AG04450 (cell line): ENCODE results near the gene GPS2. TPM values are rescaled to one million over a fixed set of nuclear protein-coding genes. Genes with fewer than 3 reads are reported as not detected.

ENCODE experiments used
- CTCF ChIA-PET: fragments of 300-600, 350-600 bp; formaldehyde crosslinking; extraction: SDS; loops from one replicate; lab custom pipeline; 2022; ENCODE audit warnings: antibody characterized with exemption, inconsistent platforms; lab: Charles Lee
- POLR2A ChIA-PET: fragments of 350-600 bp; formaldehyde crosslinking; extraction: SDS; loops from one replicate; lab custom pipeline; 2021; ENCODE audit warnings: antibody characterized with exemption, inconsistent platforms; lab: Yijun Ruan, JAX
- DNase-seq: peaks from one replicate; pipeline ENCODE4 v3.0.0-alpha.2; 2011; ENCODE audit warnings: low read depth, low spot score
- H3K27ac ChIP-seq: one replicate; pipeline ENCODE4 v1.5.1; 2012; ENCODE audit warnings: low read depth, low read length, control low read depth
- H3K27me3 ChIP-seq: one replicate; pipeline ENCODE4 v1.6.0; 2012; ENCODE audit warnings: low read length; ENCODE audit not compliant: control insufficient read depth, insufficient read depth
- H3K4me3 ChIP-seq: 2 replicates; pipeline ENCODE4 v1.5.1; 2011; ENCODE audit warnings: mild to moderate bottlenecking, low read depth, low read length, control low read depth
- H3K9me3 ChIP-seq: 2 replicates; pipeline ENCODE4 v1.5.1; 2012; ENCODE audit warnings: low read length; ENCODE audit not compliant: control insufficient read depth, insufficient read depth
- CTCF ChIP-seq: IDR thresholded peaks from 2 replicates; pipeline ENCODE4 v1.5.1; 2011; ENCODE audit warnings: low read depth, low read length, control low read depth, inconsistent platforms
- polyA plus RNA-seq: library from polyadenylated mRNA; depleted of rRNA; stranded (reverse); fragments of >200 nt; gene quantifications from 2 replicates; pipeline ENCODE4 v1.2.3, GENCODE V29; 2011

The GPS2 gene
- polyA plus RNA-seq, 1 experiment = 22.2 TPM

- no peak overlapping the region for H3K4me3 ChIP-seq
- H3K9me3 ChIP-seq = no peaks in the 10 kb centered on the region; the same call in 1 of the 2 replicates
- TF ChIP-seq CTCF = no peak
- ChIA-PET POLR2A (no interaction called here), CTCF (interaction anchor here (0.6 to 1.0 kb wide), 5 partner anchors 9 to 303 kb away, joined by 3 to 11 read pairs (median 3); no protein-coding TSS in a partner anchor)
- H3K27me3 ChIP-seq = peaks cover 3% of the 10 kb centered on the region
- no peak for DNase-seq
- no peak overlapping the region for H3K27ac ChIP-seq
Observed at GRCh38 chr17:7348478-7349242, 33.5 kb upstream of the GPS2 start.

- Histone ChIP-seq H3K27me3 (peaks cover 4% of the 10 kb centered on the region), H3K27ac (no peak overlapping the region), H3K4me3 (no peak overlapping the region), H3K9me3 (no peaks in the 10 kb centered on the region; the same call in 1 of the 2 replicates)
- no peak for TF ChIP-seq CTCF
- CTCF ChIA-PET = interaction anchor here (0.6 to 1.0 kb wide), 3 partner anchors 8 to 213 kb away, joined by 3 to 11 read pairs (median 3); no protein-coding TSS in a partner anchor
- no peak for DNase-seq
- POLR2A ChIA-PET = no interaction called here
Observed at GRCh38 chr17:7347630-7348477, 32.7 kb upstream of the GPS2 start.

- Histone ChIP-seq H3K9me3 (no peaks in the 10 kb centered on the region; the same call in 1 of the 2 replicates), H3K27ac (no peak overlapping the region), H3K27me3 (peaks cover 4% of the 10 kb centered on the region), H3K4me3 (no peak overlapping the region)
- no peak for TF ChIP-seq CTCF
- CTCF ChIA-PET = interaction anchor here (0.7 to 2.1 kb wide), 4 partner anchors 9 to 213 kb away, joined by 4 to 12 read pairs (median 6); partner anchors contain the start of genes ACAP1 and SLC2A4
- POLR2A ChIA-PET = no interaction called here
- no peak for DNase-seq
Observed at GRCh38 chr17:7346761-7347614, 31.8 kb upstream of the GPS2 start.

GRCh38 chr17:7343250-7343649 lies 28.1 kb upstream of the GPS2 start:
- no peak overlapping the region for H3K27ac ChIP-seq
- H3K4me3 ChIP-seq = no peak overlapping the region
- CTCF ChIA-PET = interaction anchor here (1.0 kb wide), 1 partner anchor 46 kb away, joined by 3 read pairs; no protein-coding TSS in a partner anchor
- POLR2A ChIA-PET = interaction anchor here (1.9 kb wide), 1 partner anchor 14 kb away, joined by 5 read pairs; the partner anchor contains the start of gene NEURL4
- no peak for TF ChIP-seq CTCF
- peaks cover 7% of the 10 kb centered on the region for H3K27me3 ChIP-seq
- no peaks in the 10 kb centered on the region; the same call in 1 of the 2 replicates for H3K9me3 ChIP-seq
- no peak for DNase-seq
